OCI-LY1 (cell line): ENCODE data around the gene MYH13.

ENCODE experiments used
- H2AFZ ChIP-seq: fragments of 200-600 bp; sonication (generic), shearing (Covaris generic); 2 replicates; pipeline ENCODE4 v1.6.0; 2014; ENCODE audit warnings: antibody characterized with exemption, mild to moderate bottlenecking, low read length
- H3F3A ChIP-seq: fragments of 200-600 bp; sonication (generic), shearing (Covaris generic); 2 replicates; pipeline ENCODE4 v1.6.0; 2014; ENCODE audit warnings: mild to moderate bottlenecking, antibody characterized with exemption, low read length, moderate library complexity; ENCODE audit not compliant: insufficient read depth
- H3K27ac ChIP-seq: fragments of 200-600 bp; sonication (generic); 2 replicates; pipeline ENCODE4 v1.5.1; 2014; ENCODE audit warnings: low read length, mixed run types, mild to moderate bottlenecking, low read depth; ENCODE audit not compliant: poor library complexity, severe bottlenecking
- H3K27me3 ChIP-seq: fragments of 200-600 bp; sonication (generic); 2 replicates; pipeline ENCODE4 v1.6.0; 2014; ENCODE audit warnings: antibody characterized with exemption, mild to moderate bottlenecking, low read length, moderate library complexity; ENCODE audit not compliant: insufficient read depth
- H3K36me3 ChIP-seq: fragments of 200-600 bp; sonication (generic); 2 replicates; pipeline ENCODE4 v1.6.1; 2014; ENCODE audit warnings: mild to moderate bottlenecking, antibody characterized with exemption, low read length, moderate library complexity, mixed read lengths; ENCODE audit not compliant: insufficient read depth
- H3K4me1 ChIP-seq: fragments of 200-600 bp; sonication (generic); 2 replicates; pipeline ENCODE4 v1.5.1; 2014; ENCODE audit warnings: mild to moderate bottlenecking, low read length, moderate library complexity; ENCODE audit not compliant: insufficient read depth, severe bottlenecking
- H3K4me2 ChIP-seq: fragments of 200-600 bp; sonication (generic), shearing (Covaris generic); 2 replicates; pipeline ENCODE4 v1.6.1; 2014; ENCODE audit warnings: low read length
- H3K4me3 ChIP-seq: fragments of 200-600 bp; sonication (generic); 2 replicates; pipeline ENCODE4 v1.5.1; 2014; ENCODE audit warnings: low read length, low read depth, mild to moderate bottlenecking, mixed read lengths; ENCODE audit not compliant: poor library complexity, severe bottlenecking
- H3K79me2 ChIP-seq: fragments of 200-600 bp; shearing (Covaris generic); 2 replicates; pipeline ENCODE4 v1.6.1; 2016; ENCODE audit warnings: mixed run types, low read length, mixed read lengths; ENCODE audit not compliant: insufficient read depth
- H3K9ac ChIP-seq: fragments of 200-600 bp; sonication (generic), shearing (Covaris generic); 2 replicates; pipeline ENCODE4 v1.6.1; 2014; ENCODE audit warnings: mild to moderate bottlenecking, low read length, mixed read lengths
- H3K9me2 ChIP-seq: fragments of 200-600 bp; sonication (generic), shearing (Covaris generic); 2 replicates; pipeline ENCODE4 v1.6.1; 2014; ENCODE audit warnings: low read depth, mild to moderate bottlenecking, low read length, mixed read lengths
- H3K9me3 ChIP-seq: fragments of 200-600 bp; shearing (Covaris generic); 2 replicates; pipeline ENCODE4 v1.6.1; 2014; ENCODE audit warnings: low read length, mixed read lengths
- H4K20me1 ChIP-seq: fragments of 200-600 bp; sonication (generic), shearing (Covaris generic); 2 replicates; pipeline ENCODE4 v1.6.0; 2016; ENCODE audit warnings: mild to moderate bottlenecking, low read length; ENCODE audit not compliant: insufficient read depth
- EZH2 ChIP-seq: fragments of 200-600 bp; sonication (generic), shearing (Covaris generic); IDR thresholded peaks from 2 replicates; pipeline ENCODE4 v1.8.0; 2017; ENCODE audit warnings: borderline replicate concordance, mixed run types, mild to moderate bottlenecking, antibody characterized with exemption, low read length, moderate library complexity, mixed read lengths
- TF ChIP-seq, protein P1 (sequence below): fragments of 200-600 bp; sonication (generic), shearing (Covaris generic); IDR thresholded peaks from 2 replicates; pipeline ENCODE4 v1.5.1; 2017; ENCODE audit warnings: mild to moderate bottlenecking, antibody characterized with exemption, low read length, moderate library complexity, mixed read lengths

The MYH13 gene

DNA sequence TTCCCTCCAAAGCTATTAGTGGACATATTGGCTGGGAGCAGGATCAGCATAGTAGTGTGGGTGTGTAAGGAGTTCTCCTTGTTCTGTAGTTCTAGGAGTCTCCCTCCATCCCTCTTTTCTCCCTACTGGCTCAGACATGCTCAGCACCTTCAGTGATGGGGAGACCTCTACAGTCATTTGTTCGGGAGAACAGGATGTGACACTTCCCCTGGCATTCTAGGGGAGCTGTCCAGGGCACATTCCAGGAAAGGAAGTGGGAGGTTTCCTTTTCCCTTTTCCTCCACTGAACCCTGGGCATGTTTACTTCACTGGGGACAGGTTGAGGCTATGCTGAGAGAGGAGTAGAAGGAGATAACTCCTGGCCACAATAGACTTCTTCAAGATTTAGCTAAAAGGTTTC, 86.5 kb downstream of the MYH13 start:
- TF ChIP-seq EZH2 = no peak
- TF ChIP-seq, protein P1, sequence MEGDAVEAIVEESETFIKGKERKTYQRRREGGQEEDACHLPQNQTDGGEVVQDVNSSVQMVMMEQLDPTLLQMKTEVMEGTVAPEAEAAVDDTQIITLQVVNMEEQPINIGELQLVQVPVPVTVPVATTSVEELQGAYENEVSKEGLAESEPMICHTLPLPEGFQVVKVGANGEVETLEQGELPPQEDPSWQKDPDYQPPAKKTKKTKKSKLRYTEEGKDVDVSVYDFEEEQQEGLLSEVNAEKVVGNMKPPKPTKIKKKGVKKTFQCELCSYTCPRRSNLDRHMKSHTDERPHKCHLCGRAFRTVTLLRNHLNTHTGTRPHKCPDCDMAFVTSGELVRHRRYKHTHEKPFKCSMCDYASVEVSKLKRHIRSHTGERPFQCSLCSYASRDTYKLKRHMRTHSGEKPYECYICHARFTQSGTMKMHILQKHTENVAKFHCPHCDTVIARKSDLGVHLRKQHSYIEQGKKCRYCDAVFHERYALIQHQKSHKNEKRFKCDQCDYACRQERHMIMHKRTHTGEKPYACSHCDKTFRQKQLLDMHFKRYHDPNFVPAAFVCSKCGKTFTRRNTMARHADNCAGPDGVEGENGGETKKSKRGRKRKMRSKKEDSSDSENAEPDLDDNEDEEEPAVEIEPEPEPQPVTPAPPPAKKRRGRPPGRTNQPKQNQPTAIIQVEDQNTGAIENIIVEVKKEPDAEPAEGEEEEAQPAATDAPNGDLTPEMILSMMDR = no peak
- Histone ChIP-seq H3K79me2 (no peaks in the 10 kb centered on the region), H3K36me3 (no peaks in the 10 kb centered on the region)

DNA sequence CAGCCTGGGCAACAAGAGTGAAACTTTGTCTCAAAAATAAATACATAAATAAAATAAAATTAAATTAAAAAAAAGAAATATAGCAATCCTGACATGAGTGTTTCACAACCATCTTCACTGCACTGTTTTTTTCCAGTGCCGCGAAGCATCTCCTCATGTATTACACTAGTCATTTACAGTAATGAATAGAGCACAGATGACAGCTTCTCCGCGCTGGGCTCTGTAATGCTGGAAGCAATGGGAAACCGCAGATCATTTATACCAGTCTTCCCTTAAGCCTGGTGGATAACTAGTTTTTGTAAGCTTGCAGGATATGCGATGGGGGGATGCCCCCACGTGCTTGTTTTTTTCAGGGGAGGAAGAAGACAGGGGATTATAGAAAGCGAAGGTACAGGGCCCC, 86.9 kb downstream of the MYH13 start:
- no peak overlapping the region for H2AFZ ChIP-seq
- H3K4me1 ChIP-seq = no peaks in the 10 kb centered on the region
- no peaks in the 10 kb centered on the region for H3K36me3 ChIP-seq
- H3K4me2 ChIP-seq = no peak overlapping the region
- H3K79me2 ChIP-seq = no peaks in the 10 kb centered on the region
- H3K9ac ChIP-seq = no peak overlapping the region
- no peak overlapping the region for H3K4me3 ChIP-seq
- no peak overlapping the region for H3K27ac ChIP-seq
- H3K9me2 ChIP-seq = no peaks in the 10 kb centered on the region
- H3F3A ChIP-seq = no peaks in the 10 kb centered on the region
- H3K27me3 ChIP-seq = no peaks in the 10 kb centered on the region
- no peaks in the 10 kb centered on the region for H4K20me1 ChIP-seq
- H3K9me3 ChIP-seq = no peaks in the 10 kb centered on the region
- TF ChIP-seq, protein P1 = no peak
- no peak for TF ChIP-seq EZH2

More for the DNA sequence above, 86.5 kb downstream of the MYH13 start:
- Histone ChIP-seq H3K4me2 (no peak overlapping the region), H3K9me3 (no peaks in the 10 kb centered on the region), H3K9ac (no peak overlapping the region), H3K27ac (no peak overlapping the region), H3K9me2 (no peaks in the 10 kb centered on the region), H3F3A (no peaks in the 10 kb centered on the region), H2AFZ (no peak overlapping the region), H3K4me3 (no peak overlapping the region), H3K27me3 (no peaks in the 10 kb centered on the region), H4K20me1 (no peaks in the 10 kb centered on the region), H3K4me1 (no peaks in the 10 kb centered on the region)

DNA sequence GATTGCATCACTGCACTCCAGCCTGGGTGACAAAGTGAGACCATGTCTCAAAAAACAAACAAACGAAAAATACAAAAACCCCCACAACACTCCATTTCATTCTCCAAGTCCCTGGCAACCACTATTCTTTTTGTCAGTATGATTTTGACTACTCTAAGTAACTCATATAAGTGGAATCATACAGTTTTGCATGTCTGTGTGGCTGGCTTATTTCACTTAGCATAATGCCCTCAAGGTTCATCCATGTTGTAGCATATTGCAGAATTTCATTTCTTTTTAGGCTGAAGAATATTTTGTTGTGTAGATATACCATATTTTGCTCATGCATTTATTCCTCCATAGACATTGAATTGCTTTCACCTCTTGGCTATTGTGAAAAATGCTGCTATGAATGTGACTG, 92.7 kb downstream of the MYH13 start:
- Histone ChIP-seq H2AFZ (no peak overlapping the region), H4K20me1 (no peaks in the 10 kb centered on the region), H3K27me3 (no peaks in the 10 kb centered on the region), H3K9ac (no peak overlapping the region), H3K79me2 (no peaks in the 10 kb centered on the region), H3K36me3 (no peaks in the 10 kb centered on the region), H3K4me2 (no peak overlapping the region), H3F3A (no peaks in the 10 kb centered on the region), H3K4me3 (no peak overlapping the region), H3K4me1 (no peaks in the 10 kb centered on the region), H3K9me3 (no peaks in the 10 kb centered on the region), H3K27ac (no peak overlapping the region), H3K9me2 (no peaks in the 10 kb centered on the region)
- TF ChIP-seq EZH2 = no peak
- TF ChIP-seq, protein P1 = no peak
